Measurements from ENCODE around the gene EIPR1. TPM values are rescaled to one million over a fixed set of nuclear protein-coding genes. Genes with fewer than 3 reads are reported as not detected.

Gene EIPR1
- total and polyA plus RNA-seq, 2 of the 13 experiments (the other 11 are each of a cell fraction or from before 2014, with no cell fraction given), result 70.0 to 96.3 TPM

DNA sequence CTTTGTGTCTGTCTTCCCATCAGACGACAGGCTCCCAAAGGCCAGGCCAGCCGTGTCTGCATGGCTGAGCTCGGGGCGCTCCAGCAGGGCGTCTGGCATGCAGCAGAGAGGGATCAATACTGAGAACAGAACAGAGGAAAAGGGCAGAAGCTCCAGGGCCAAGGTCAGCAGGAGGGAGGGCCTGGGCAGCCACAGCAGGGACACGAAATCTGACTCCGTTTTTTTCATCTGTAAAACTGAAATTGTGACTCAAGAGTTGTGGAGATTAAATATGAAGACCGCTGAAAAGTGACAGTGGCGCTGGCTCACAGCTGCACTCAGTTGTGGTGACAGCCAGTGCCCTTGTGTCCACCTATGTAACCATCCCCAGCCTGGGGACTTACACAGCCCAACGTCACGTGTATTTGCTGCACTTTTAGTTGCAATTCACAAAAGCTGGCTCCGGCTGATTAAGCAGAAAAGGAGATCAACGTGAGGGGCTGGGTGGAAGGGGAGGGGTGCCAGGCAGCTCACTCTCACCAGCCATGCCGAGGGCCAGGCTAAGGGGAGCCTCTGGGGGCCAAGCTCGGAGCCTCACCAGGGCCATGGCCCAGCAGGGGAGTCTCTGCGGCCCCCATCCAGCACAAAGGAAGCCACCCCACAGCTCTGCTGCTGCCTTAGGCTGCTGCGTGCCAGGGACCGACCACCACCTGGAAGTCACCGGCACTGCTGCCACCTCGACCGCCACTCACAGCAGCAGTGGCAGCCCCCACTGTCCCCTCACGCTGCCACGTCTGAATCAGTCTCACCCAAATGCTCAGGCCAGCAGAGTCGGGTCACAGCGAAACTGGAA, 74.7 kb downstream of the EIPR1 start (continued):
- TF ChIP-seq PHF21A (CRISPR knock-in tag; IDR thresholded peaks at IDR 0.05) (no peak; the same call in 1 of the 2 replicates), ZC3H13 (CRISPR knock-in tag; IDR thresholded peaks at IDR 0.05) (0 out of 2 replicates have a peak, but pooled peaks have one; percentile 68), ZNF292 (CRISPR knock-in tag; IDR thresholded peaks at IDR 0.05; ENCODE audit: borderline replicate concordance, low read depth) (peak; percentile 80; the same call in 1 of the 2 replicates), ZNF768 (CRISPR knock-in tag; IDR thresholded peaks at IDR 0.05) (peak; percentile 65), ZFY (CRISPR knock-in tag; IDR thresholded peaks at IDR 0.05) (0 out of 2 replicates have a peak, but pooled peaks have one; percentile 30), ZNF20 (CRISPR knock-in tag; IDR thresholded peaks at IDR 0.05) (no peak), ZNF280B (CRISPR knock-in tag; IDR thresholded peaks at IDR 0.05; ENCODE audit: borderline replicate concordance) (no peak), HBP1 (CRISPR knock-in tag; IDR thresholded peaks at IDR 0.05; ENCODE audit: low read depth) (no peak; the same call in 1 of the 2 replicates), SMAD9 (CRISPR knock-in tag; IDR thresholded peaks at IDR 0.05) (no peak), ZKSCAN8 (CRISPR knock-in tag; IDR thresholded peaks at IDR 0.05; ENCODE audit: borderline replicate concordance) (no peak), NR2C2 (CRISPR knock-in tag; IDR thresholded peaks at IDR 0.05; ENCODE audit: borderline replicate concordance) (peak; percentile 16; the same call in 1 of the 2 replicates), ZNF615 (CRISPR knock-in tag; IDR thresholded peaks at IDR 0.05; ENCODE audit: borderline replicate concordance) (no peak), SYNCRIP (IDR thresholded peaks at IDR 0.05; ENCODE audit: insufficient read depth, low read depth, low read length) (no peak), ARHGAP35 (CRISPR knock-in tag; IDR thresholded peaks at IDR 0.05; ENCODE audit: borderline replicate concordance) (peak; percentile 67; the same call in 1 of the 2 replicates), ZBTB3 (CRISPR knock-in tag; IDR thresholded peaks at IDR 0.05; ENCODE audit: borderline replicate concordance, low read depth) (no peak), NFKBIZ (CRISPR knock-in tag; IDR thresholded peaks at IDR 0.05) (no peak), ZZZ3 (CRISPR knock-in tag; IDR thresholded peaks at IDR 0.05; ENCODE audit: borderline replicate concordance) (peak; percentile 6; the same call in 1 of the 2 replicates), HNF1A (IDR thresholded peaks at IDR 0.05; ENCODE audit: low read depth) (0 out of 2 replicates have a peak, but pooled peaks have one; percentile 1), HNF1A (CRISPR knock-in tag; IDR thresholded peaks at IDR 0.05; ENCODE audit: borderline replicate concordance) (peak; percentile 21; the same call in 1 of the 2 replicates), POLR2G (IDR thresholded peaks at IDR 0.05; ENCODE audit: low read depth, low read length) (no peak)
- TF ChIP-seq, protein P1, sequence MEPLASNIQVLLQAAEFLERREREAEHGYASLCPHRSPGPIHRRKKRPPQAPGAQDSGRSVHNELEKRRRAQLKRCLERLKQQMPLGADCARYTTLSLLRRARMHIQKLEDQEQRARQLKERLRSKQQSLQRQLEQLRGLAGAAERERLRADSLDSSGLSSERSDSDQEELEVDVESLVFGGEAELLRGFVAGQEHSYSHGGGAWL (CRISPR knock-in tag; IDR thresholded peaks at IDR 0.05), result no peak; the same call in 1 of the 2 replicates

All from HepG2 (cell line).